H9 (cell line): ENCODE data around the gene EEF1A1. TPM values are rescaled to one million over a fixed set of nuclear protein-coding genes. Genes with fewer than 3 reads are reported as not detected.

Source experiments
- DNase-seq: peaks from one replicate; pipeline ENCODE4 v3.0.0-alpha.2; 2017
- H2AFZ ChIP-seq: one replicate; pipeline ENCODE4 v1.6.1; 2013; ENCODE audit warnings: mild to moderate bottlenecking, low read length, control low read depth, moderate library complexity
- H2AK5ac ChIP-seq: 2 replicates; pipeline ENCODE4 v1.6.1; 2013; ENCODE audit warnings: low read length, control low read depth, mixed read lengths; ENCODE audit not compliant: insufficient read length
- H2BK120ac ChIP-seq: one replicate; pipeline ENCODE4 v1.6.1; 2013; ENCODE audit warnings: low read depth, mild to moderate bottlenecking, low read length, control low read depth, inconsistent platforms; ENCODE audit not compliant: poor library complexity, severe bottlenecking
- H2BK12ac ChIP-seq: 2 replicates; pipeline ENCODE4 v1.6.1; 2013; ENCODE audit warnings: low read length, control low read depth, mixed read lengths, low read depth; ENCODE audit not compliant: insufficient read length
- H2BK15ac ChIP-seq: 2 replicates; pipeline ENCODE4 v1.6.1; 2013; ENCODE audit warnings: low read depth, low read length, control low read depth
- H2BK20ac ChIP-seq: one replicate; pipeline ENCODE4 v1.6.1; 2013; ENCODE audit warnings: low read depth, mild to moderate bottlenecking, low read length, control low read depth, inconsistent platforms; ENCODE audit not compliant: poor library complexity, severe bottlenecking
- H2BK5ac ChIP-seq: 2 replicates; pipeline ENCODE4 v1.6.1; 2013; ENCODE audit warnings: low read length, control low read depth, mixed read lengths; ENCODE audit not compliant: insufficient read length
- H3K14ac ChIP-seq: 2 replicates; pipeline ENCODE4 v1.6.1; 2013; ENCODE audit warnings: low read length, control low read depth; ENCODE audit not compliant: insufficient read depth
- H3K18ac ChIP-seq: 2 replicates; pipeline ENCODE4 v1.6.1; 2013; ENCODE audit warnings: low read depth, mild to moderate bottlenecking, mixed read lengths, low read length, control low read depth; ENCODE audit not compliant: insufficient read length
- H3K23ac ChIP-seq: 2 replicates; pipeline ENCODE4 v1.6.1; 2013; ENCODE audit warnings: low read length, control low read depth, mixed read lengths, low read depth; ENCODE audit not compliant: insufficient read length
- H3K23me2 ChIP-seq: 2 replicates; pipeline ENCODE4 v1.6.1; 2013; ENCODE audit warnings: low read depth, mild to moderate bottlenecking, mixed read lengths, low read length, control low read depth; ENCODE audit not compliant: insufficient read length, poor library complexity, severe bottlenecking
- H3K27ac ChIP-seq: 2 replicates; pipeline ENCODE4 v1.5.1; 2013; ENCODE audit warnings: low read length, control low read depth, mixed read lengths, low read depth; ENCODE audit not compliant: insufficient read length
- H3K27me3 ChIP-seq: 2 replicates; pipeline ENCODE4 v1.6.1; 2013; ENCODE audit warnings: low read length, control low read depth, inconsistent platforms; ENCODE audit not compliant: insufficient read depth
- H3K4ac ChIP-seq: 2 replicates; pipeline ENCODE4 v1.6.1; 2013; ENCODE audit warnings: low read depth, mild to moderate bottlenecking, control low read depth, inconsistent platforms, low read length, moderate library complexity
- H3K4me1 ChIP-seq: 2 replicates; pipeline ENCODE4 v1.6.1; 2013; ENCODE audit warnings: low read length, control low read depth, inconsistent platforms; ENCODE audit not compliant: insufficient read depth
- H3K4me2 ChIP-seq: 2 replicates; pipeline ENCODE4 v1.6.1; 2013; ENCODE audit warnings: low read length, control low read depth, mixed read lengths; ENCODE audit not compliant: insufficient read length, insufficient read depth
- H3K56ac ChIP-seq: 2 replicates; pipeline ENCODE4 v1.6.1; 2013; ENCODE audit warnings: low read depth, mild to moderate bottlenecking, mixed read lengths, low read length, control low read depth; ENCODE audit not compliant: insufficient read length
- H3K79me1 ChIP-seq: 2 replicates; pipeline ENCODE4 v1.6.1; 2013; ENCODE audit warnings: low read depth, mild to moderate bottlenecking, moderate library complexity, low read length, control low read depth, inconsistent platforms; ENCODE audit not compliant: insufficient read depth, poor library complexity, severe bottlenecking
- H3K79me2 ChIP-seq: 2 replicates; pipeline ENCODE4 v1.6.1; 2013; ENCODE audit warnings: low read length, control low read depth, inconsistent platforms; ENCODE audit not compliant: insufficient read depth
- H3K9ac ChIP-seq: 2 replicates; pipeline ENCODE4 v1.6.1; 2013; ENCODE audit warnings: low read length, control low read depth, mixed read lengths; ENCODE audit not compliant: insufficient read length; ENCODE audit errors: extremely low read depth
- H3K9me3 ChIP-seq: one replicate; pipeline ENCODE4 v1.6.1; 2013; ENCODE audit warnings: low read depth, low read length, inconsistent platforms; ENCODE audit not compliant: control insufficient read depth
- H3T11ph ChIP-seq: one replicate; pipeline ENCODE4 v1.6.1; 2013; ENCODE audit warnings: mild to moderate bottlenecking, low read length, control low read depth, inconsistent platforms
- H4K20me1 ChIP-seq: one replicate; pipeline ENCODE4 v1.6.1; 2013; ENCODE audit not compliant: control insufficient read depth, insufficient read length, insufficient read depth
- H4K5ac ChIP-seq: 2 replicates; pipeline ENCODE4 v1.6.1; 2013; ENCODE audit warnings: low read depth, mild to moderate bottlenecking, mixed read lengths, low read length, control low read depth; ENCODE audit not compliant: insufficient read length
- H4K8ac ChIP-seq: replicated peaks from 2 replicates; pipeline ENCODE4 v1.6.1; 2013; ENCODE audit warnings: low read length, control low read depth, mixed read lengths, low read depth; ENCODE audit not compliant: insufficient read length
- H4K91ac ChIP-seq: 2 replicates; pipeline ENCODE4 v1.6.1; 2013; ENCODE audit warnings: low read depth, mild to moderate bottlenecking, moderate library complexity, mixed read lengths, low read length, control low read depth; ENCODE audit not compliant: insufficient read length
- H3K27ac Mint-ChIP-seq, 3 experiments: 2 replicates in 2 of 3; 3 replicates in 1 of 3; pipeline ENCODE4 v1.8.0; 2020 to 2021; ENCODE audit warnings: mixed read lengths in 3 of 3, mild to moderate bottlenecking in 1 of 3, moderate library complexity in 1 of 3
- H3K27me3 Mint-ChIP-seq: 2 replicates; pipeline ENCODE4 v1.8.0; 2021; ENCODE audit warnings: low read depth, mild to moderate bottlenecking, moderate library complexity, mixed read lengths
- H3K36me3 Mint-ChIP-seq, 3 experiments: 2 replicates in 2 of 3; 3 replicates in 1 of 3; pipeline ENCODE4 v1.8.0; 2020 to 2021; ENCODE audit warnings: low read depth in 3 of 3, mixed read lengths in 3 of 3; ENCODE audit not compliant: insufficient read depth in 1 of 3
- H3K4me1 Mint-ChIP-seq, 2 experiments: 2 replicates each; pipeline ENCODE4 v1.8.0; 2020; ENCODE audit warnings: mixed read lengths in 2 of 2
- H3K4me3 Mint-ChIP-seq, 2 experiments: 2 replicates in 1 of 2; 3 replicates in 1 of 2; pipeline ENCODE4 v1.8.0; 2020 to 2021; ENCODE audit warnings: mild to moderate bottlenecking in 2 of 2, mixed read lengths in 2 of 2, moderate library complexity in 1 of 2
- H3K9me3 Mint-ChIP-seq, 2 experiments: 2 replicates in 1 of 2; 3 replicates in 1 of 2; pipeline ENCODE4 v1.8.0; 2020; ENCODE audit warnings: mild to moderate bottlenecking in 2 of 2, mixed read lengths in 2 of 2, moderate library complexity in 1 of 2
- WGBS: extraction: QIAGEN DNeasy Blood & Tissue Kit; methylation state at CpG from one replicate; pipeline ENCODE4 v1.1.7; 2013; ENCODE audit warnings: missing lambda C conversion rate, low lambda C conversion rate, mixed read lengths; ENCODE audit not compliant: insufficient read length; ENCODE audit errors: extremely low coverage; 5-methylcytosine and 5-hydroxymethylcytosine counted together
- total RNA-seq: library from RNA; stranded (reverse); gene quantifications from 2 replicates; pipeline ENCODE4 v1.2.1, GENCODE V29; 2021
- TF ChIP-seq, protein P1 (sequence below): fragments of 200-600 bp; sonication (generic); conservative IDR thresholded peaks from 3 replicates; pipeline ENCODE4 v1.8.0; 2021; ENCODE audit warnings: antibody characterized with exemption, mild to moderate bottlenecking

EEF1A1 gene
- total RNA-seq, 1 experiment from 2014 or later: 13,057 TPM

DNA sequence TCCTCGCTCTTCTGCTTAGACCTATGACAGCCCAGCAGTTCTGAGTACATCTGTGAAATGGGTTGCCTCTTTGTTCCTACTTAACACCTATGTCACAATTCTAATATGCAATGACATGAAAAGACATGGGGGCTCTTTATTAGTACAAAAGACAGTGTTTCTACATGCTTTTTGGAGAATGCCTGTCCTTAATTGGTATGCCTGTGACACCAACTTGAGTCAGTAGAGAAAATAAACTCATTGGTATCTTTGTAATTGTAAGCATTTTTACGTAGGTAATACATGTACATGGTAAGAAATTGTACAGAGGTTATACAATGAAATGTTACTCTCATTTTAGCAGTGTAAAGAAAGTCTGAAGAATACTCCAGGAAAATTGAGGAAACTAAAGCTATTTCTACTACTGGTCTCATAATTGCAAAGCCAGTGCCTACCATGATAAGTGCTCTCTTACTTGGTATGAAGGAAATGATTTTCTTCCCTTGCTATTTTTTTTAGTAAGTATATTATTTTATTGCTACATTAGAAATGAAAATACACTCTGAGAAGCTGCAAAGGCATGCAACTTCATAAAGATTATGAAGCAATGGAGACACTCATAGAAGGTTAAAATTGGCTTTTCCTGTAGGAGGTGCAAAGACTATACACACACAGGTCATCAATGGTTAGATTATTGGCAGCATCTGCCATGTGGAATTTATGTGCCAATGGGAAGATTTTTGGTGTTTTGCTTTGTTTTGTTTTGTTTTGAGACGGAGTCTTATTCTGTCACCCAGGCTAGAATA is 4.9 kb upstream of the EEF1A1 start:
- H3K27me3 ChIP-seq: no peaks in the 10 kb centered on the region
- H3T11ph ChIP-seq: no peak overlapping the region
- no peak overlapping the region for H4K8ac ChIP-seq
- H2BK15ac ChIP-seq: no peak overlapping the region
- H3K18ac ChIP-seq: no peak overlapping the region
- no peak overlapping the region for H2AK5ac ChIP-seq
- Mint-ChIP-seq H3K9me3 (peaks cover 3% of the 10 kb centered on the region in 2 experiments; a peak in 3 of 5 replicates), H3K4me3 (no peak overlapping the region), H3K27me3 (peaks cover 2% of the 10 kb centered on the region), H3K36me3 (peaks cover 3 to 4% (median 3%) of the 10 kb centered on the region in 3 experiments; a peak in 6 of 7 replicates), H3K27ac (no peak overlapping the region), H3K4me1 (peaks cover 7 to 13% of the 10 kb centered on the region in 2 experiments)
- H3K79me1 ChIP-seq: no peaks in the 10 kb centered on the region
- H2BK120ac ChIP-seq: no peak overlapping the region
- H2AFZ ChIP-seq: no peak overlapping the region
- H2BK12ac ChIP-seq: no peak overlapping the region
- no peak for DNase-seq
- WGBS: no CpG with 5 or more reads among the region's 3 CpGs
- H3K4me2 ChIP-seq: no peak overlapping the region
- no peak overlapping the region for H3K4ac ChIP-seq
- H3K14ac ChIP-seq: no peak overlapping the region
- H3K56ac ChIP-seq: no peak overlapping the region
- TF ChIP-seq, protein P1, sequence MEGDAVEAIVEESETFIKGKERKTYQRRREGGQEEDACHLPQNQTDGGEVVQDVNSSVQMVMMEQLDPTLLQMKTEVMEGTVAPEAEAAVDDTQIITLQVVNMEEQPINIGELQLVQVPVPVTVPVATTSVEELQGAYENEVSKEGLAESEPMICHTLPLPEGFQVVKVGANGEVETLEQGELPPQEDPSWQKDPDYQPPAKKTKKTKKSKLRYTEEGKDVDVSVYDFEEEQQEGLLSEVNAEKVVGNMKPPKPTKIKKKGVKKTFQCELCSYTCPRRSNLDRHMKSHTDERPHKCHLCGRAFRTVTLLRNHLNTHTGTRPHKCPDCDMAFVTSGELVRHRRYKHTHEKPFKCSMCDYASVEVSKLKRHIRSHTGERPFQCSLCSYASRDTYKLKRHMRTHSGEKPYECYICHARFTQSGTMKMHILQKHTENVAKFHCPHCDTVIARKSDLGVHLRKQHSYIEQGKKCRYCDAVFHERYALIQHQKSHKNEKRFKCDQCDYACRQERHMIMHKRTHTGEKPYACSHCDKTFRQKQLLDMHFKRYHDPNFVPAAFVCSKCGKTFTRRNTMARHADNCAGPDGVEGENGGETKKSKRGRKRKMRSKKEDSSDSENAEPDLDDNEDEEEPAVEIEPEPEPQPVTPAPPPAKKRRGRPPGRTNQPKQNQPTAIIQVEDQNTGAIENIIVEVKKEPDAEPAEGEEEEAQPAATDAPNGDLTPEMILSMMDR: no peak
- H3K27ac ChIP-seq: no peak overlapping the region
- no peak overlapping the region for H3K23ac ChIP-seq
- no peak overlapping the region for H2BK5ac ChIP-seq
- no peaks in the 10 kb centered on the region for H4K20me1 ChIP-seq
- no peaks in the 10 kb centered on the region for H3K9me3 ChIP-seq
- no peak overlapping the region for H3K9ac ChIP-seq
- no peaks in the 10 kb centered on the region for H3K4me1 ChIP-seq
- H3K79me2 ChIP-seq: peaks cover under 1% of the 10 kb centered on the region; the same call in 1 of the 2 replicates
- H4K91ac ChIP-seq: no peak overlapping the region
- H4K5ac ChIP-seq: no peak overlapping the region
- H2BK20ac ChIP-seq: no peak overlapping the region
- H3K23me2 ChIP-seq: peaks cover 3% of the 10 kb centered on the region
